Fibroblast of skin of abdomen (primary cell): Measurements from ENCODE around the gene SNAI3.

Experiments used
- DNase-seq: peaks from one replicate; pipeline ENCODE4 v3.0.0-alpha.2; 2013

Gene SNAI3

DNA sequence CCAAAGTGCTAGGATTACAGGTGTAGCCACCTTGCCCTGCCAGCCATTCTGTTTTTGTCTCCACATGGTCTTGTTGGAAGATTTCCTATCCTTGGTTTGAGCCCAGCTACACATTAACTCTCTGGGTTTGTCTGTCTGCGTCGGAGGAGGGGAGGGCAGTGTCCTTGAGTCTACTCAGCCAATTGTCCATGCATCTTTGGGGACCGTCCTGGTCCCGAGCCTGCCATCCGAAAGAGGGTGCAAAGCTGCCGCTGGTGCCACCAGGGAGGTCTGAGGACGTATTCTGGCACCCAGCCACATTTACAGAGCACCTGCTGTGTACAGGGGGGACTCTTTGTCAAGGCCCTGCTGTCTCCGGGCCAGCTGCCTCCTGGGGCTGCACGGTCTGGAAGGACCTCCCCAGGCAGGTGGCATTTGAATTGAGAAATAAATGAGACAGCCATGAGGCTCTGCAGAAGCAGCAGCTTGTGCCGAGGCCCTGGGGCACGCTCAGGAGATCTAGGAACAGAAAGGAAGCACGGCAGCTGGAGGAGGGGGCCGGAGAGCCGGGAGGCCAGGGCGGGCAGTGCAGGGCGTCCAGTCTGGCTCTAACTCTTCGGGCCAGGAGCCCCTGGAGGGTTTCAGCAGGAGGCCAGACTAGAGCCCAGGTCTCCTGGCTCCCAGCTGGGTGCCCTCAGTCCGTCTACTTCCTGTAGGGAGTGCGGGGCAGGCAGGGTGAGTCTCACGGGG, 36.9 kb downstream of the SNAI3 start:
- no peak for DNase-seq

DNA sequence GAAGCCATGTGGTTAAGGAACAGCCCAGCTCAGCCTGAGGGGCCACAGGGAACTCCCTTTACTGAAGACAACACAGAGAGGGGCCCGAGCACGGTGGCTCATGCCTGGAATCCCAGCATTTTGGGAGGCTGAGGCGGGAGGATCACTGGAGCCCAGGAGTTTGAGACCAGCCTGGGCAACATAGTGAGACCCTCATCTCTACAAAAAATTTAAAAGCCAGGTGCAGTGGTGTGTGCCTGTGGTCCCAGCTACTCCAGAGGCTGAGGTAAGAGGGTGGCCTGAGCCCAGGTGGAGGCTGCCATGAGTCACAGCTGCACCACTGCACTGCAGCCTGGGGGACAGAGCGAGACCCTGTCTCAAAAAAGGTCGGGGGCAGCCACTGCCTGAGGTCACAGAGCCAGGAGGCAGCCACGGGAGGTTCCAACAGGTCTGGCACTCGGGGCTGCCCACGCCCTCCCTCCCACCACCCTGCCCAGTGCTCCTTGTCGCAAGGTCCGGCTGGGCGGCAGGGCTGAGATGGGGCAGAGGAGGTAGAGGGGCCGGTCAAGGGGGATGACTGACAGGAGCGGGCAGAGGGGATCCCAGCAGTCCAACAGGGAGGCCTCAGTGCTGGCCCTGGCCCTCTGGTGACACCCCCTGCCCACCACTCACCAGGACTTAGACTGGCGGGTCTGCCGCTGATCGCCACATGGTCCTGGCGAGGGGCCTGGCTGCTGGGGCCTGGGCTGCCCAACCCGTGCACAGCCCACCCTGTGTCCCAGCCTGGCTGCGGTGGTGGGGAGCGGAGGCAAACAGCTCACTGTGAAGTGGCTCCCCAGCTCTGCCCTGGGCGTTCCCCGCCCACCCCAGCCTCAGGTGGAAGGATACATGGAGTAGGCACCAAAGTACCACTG, 38.9 kb downstream of the SNAI3 start:
- no peak for DNase-seq

- no peak for DNase-seq
These were observed 39.8 kb downstream of the SNAI3 start for GRCh38 chr16:88646345-88647034.

DNA sequence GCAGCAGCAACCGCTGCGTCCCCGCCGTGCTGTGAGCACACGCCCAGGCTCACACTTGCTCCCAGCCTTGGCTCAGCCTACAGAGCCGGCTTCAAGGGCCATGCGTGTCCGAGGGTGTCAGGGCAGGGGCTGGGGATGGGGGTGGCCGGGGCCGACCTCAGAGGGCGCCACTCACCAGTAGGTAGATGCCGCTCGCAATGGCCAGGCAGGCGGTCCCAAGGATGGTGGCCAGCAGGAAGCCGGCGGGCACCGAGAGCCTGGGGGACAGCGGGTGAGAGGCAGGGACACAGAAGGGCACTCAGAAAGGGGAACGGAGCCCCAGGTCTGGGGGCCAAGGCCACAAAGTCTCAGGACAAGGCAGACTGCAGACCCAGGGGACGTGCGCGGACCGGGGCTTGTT, 40.4 kb downstream of the SNAI3 start:
- DNase-seq: no peak

- no peak for DNase-seq
These were observed 40.9 kb downstream of the SNAI3 start for GRCh38 chr16:88645455-88645854.

GRCh38 chr16:88643644-88643932, 42.7 kb downstream of the SNAI3 start:
- DNase-seq: no peak

- no peak for DNase-seq
These were observed 43.2 kb downstream of the SNAI3 start for GRCh38 chr16:88642881-88643643.

GRCh38 chr16:88640498-88641247, 45.6 kb downstream of the SNAI3 start:
- DNase-seq: no peak

- no peak for DNase-seq
These were observed 46.2 kb downstream of the SNAI3 start for GRCh38 chr16:88640039-88640495.

DNA sequence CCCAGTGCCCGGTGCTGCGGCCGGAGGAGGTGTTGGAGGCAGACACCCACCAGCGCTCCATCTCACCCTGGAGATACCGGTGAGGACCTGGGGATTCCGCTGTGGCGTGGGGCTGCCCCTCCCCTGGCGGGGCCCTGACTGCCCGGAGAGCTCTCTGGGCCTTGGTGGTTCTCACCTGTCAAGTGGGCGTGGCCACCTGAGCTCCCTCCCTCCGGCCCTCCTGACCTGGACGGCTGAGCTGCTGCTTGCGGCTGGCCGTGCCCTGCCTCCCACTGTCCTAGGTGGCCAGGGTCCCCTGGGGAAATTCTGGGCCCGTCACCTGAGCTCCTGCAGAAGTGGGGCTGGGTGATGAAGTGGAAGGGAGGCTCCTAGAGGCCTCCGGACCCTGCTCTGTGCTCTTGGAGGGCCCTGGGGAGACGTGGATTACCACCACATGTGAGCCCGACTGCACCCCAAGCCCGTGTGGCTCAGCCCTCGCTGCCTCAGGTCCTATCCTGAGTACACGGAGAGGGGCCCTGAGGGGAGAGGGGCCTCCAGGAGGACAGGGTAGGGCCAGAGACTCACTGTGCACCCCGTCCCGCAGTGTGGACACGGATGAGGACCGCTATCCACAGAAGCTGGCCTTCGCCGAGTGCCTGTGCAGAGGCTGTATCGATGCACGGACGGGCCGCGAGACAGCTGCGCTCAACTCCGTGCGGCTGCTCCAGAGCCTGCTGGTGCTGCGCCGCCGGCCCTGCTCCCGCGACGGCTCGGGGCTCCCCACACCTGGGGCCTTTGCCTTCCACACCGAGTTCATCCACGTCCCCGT, 46.9 kb downstream of the SNAI3 start:
- no peak for DNase-seq

DNA sequence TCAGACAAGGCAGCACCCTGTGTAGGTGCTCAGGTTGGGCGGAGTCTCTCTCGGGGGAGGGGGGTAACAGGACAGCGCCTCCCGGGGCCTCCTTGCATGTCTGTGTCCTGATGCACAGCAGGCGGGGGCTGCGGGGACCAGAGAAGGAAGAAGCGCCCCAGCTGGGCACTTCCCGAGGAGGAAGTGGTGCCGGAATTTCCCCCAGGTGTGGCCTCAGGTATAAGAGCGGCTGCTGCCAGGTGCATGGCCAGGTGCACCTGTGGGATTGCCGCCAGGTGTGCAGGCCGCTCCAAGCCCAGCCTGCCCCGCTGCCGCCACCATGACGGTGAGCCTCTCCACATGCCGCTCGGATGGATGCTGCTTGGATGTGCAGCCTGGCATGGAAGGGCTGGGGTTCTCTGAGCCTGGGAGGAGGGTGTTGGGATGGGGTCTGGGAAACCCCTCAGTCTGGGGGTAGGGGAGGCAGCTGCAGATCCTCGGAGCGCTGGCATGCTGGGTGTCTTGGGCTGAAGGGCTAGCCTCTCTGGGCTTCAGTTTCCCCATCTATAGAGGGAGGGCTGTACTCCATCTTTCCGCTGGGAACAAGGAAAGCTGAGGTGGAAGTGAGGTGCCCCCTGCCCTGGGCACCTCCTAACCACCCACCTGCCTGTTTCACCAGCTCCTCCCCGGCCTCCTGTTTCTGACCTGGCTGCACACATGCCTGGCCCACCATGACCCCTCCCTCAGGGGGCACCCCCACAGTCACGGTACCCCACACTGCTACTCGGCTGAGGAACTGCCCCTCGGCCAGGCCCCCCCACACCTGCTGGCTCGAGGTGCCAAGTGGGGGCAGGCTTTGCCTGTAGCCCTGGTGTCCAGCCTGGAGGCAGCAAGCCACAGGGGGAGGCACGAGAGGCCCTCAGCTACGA, 47.7 kb downstream of the SNAI3 start, which contains the start of gene IL17C:
IL17C (plus strand) TSS at position 250 of the 908 bp plus-strand sequence; CDS start at position 320, 70 bp downstream.
- DNase-seq: no peak

GRCh38 chr16:88636488-88637265, 49.6 kb downstream of the SNAI3 start:
- no peak for DNase-seq

- DNase-seq: no peak
These were observed 50.5 kb downstream of the SNAI3 start for GRCh38 chr16:88635671-88636319.

DNA sequence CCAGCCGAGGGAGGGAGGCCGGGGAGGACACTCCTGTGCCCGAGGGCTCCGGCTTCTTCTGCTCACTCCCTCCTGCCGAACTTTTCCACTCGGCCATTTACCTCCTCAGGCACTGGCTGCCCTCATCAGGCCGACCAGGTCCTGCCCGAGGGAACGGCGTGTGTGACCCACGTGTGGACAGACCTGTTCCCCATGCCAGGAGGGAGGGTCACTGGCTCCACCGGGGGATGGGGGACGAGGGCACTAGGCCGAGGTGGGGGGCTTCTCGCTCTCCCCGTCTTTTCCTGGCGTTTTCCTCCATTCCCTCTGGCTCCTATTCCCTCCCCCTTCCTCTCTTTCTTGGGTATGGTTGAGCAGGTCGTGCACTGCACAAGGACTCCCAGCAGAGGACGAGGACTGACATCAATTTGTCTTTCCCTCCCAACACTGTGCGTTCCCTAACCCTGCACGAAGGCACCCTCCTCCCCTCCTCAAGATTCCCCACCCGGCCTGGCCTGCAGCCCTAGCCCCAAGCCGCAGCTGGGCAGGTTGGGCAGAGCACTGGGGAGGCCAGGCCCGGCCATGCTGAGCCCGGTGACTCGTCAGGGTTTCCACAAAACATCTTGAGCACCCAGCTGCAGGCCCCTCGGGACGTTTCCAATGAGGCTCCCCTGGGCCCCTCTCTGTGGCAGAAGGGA, 51.2 kb downstream of the SNAI3 start:
- DNase-seq: no peak

- DNase-seq: peak; percentile 22
These were observed 51.9 kb downstream of the SNAI3 start for GRCh38 chr16:88634141-88634993.

DNA sequence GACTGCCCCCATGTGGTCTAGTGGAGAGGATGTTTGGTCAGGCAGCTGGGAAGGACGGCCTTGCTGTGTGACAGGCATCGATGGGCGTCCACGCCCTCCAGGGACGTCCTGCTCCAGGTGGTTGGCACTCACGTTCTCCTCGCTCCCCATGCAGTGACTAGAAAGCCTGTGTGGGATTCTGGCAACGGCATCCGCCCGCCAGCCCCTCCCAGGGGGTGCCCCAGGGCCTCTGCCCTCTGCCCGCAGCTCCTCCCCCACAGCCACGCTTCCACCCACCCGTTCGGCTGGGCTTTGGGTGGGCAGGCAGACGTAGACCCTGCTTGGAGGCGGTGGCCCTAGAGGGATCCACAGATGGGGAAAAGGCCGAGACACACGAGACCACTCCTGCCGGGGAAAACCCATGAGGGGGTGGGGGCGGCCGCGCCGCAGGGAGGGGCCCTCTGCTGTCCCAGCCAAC, 52.6 kb downstream of the SNAI3 start:
- DNase-seq: no peak

DNA sequence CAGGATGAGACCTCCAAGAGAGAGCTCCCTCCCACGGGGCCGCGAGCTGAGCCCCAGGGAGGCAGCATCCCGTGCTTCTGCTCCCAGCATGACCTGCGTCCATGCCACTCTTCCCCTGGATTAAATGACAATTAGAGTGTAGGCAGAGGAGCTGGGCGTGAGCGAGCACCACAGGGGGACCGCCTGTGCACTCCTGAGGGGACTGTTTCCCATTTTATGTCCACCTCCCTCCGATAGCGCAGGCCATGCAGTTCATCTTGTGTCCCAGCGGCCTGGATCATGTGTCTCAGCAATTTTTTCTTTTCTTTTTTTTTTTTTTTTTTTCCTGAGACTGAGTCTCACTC, 53.7 kb downstream of the SNAI3 start:
- no peak for DNase-seq
